HUES48 (cell line): ENCODE data around the gene SFRP2.
A peak's percentile ranks its signal among the peaks of the same experiment; 100 is the strongest.

Source experiments
- H3K27ac ChIP-seq: one replicate; pipeline ENCODE4 v1.7.0; 2013; ENCODE audit warnings: low read depth, low read length, inconsistent platforms
- H3K27me3 ChIP-seq: 2 replicates; pipeline ENCODE4 v1.6.1; 2013; ENCODE audit warnings: mild to moderate bottlenecking, low read length; ENCODE audit not compliant: control insufficient read depth, insufficient read depth
- H3K36me3 ChIP-seq: 2 replicates; pipeline ENCODE4 v1.6.1; 2013; ENCODE audit warnings: low read length; ENCODE audit not compliant: control insufficient read depth, insufficient read depth
- H3K4me1 ChIP-seq: 2 replicates; pipeline ENCODE4 v1.6.1; 2013; ENCODE audit warnings: mild to moderate bottlenecking, low read length; ENCODE audit not compliant: control insufficient read depth, insufficient read depth
- H3K4me3 ChIP-seq: 2 replicates; pipeline ENCODE4 v1.5.1; 2013; ENCODE audit warnings: mild to moderate bottlenecking, low read depth, low read length
- H3K9ac ChIP-seq: 2 replicates; pipeline ENCODE4 v1.6.1; 2013; ENCODE audit warnings: mild to moderate bottlenecking, low read depth, low read length, moderate library complexity
- H3K9me3 ChIP-seq: 2 replicates; pipeline ENCODE4 v1.6.1; 2013; ENCODE audit warnings: low read length; ENCODE audit not compliant: control insufficient read depth, insufficient read depth

Gene SFRP2

GRCh38 chr4:153794006-153794405 is 5.1 kb upstream of the SFRP2 start:
- Histone ChIP-seq H3K4me3 (no peak overlapping the region), H3K4me1 (peaks cover 19% of the 10 kb centered on the region), H3K27me3 (peaks cover 28% of the 10 kb centered on the region), H3K9me3 (no peaks in the 10 kb centered on the region), H3K9ac (no peak overlapping the region), H3K36me3 (no peaks in the 10 kb centered on the region), H3K27ac (no peak overlapping the region)

- Histone ChIP-seq H3K4me3 (peak overlapping the region; percentile 70), H3K9me3 (no peaks in the 10 kb centered on the region), H3K4me1 (peaks cover 19% of the 10 kb centered on the region), H3K9ac (peak overlapping the region; percentile 87), H3K36me3 (no peaks in the 10 kb centered on the region), H3K27me3 (peaks cover 32% of the 10 kb centered on the region), H3K27ac (peak overlapping the region; percentile 21)
These were observed 3.9 kb upstream of the SFRP2 start for GRCh38 chr4:153792618-153793247.

GRCh38 chr4:153791746-153792617 is 3.1 kb upstream of the SFRP2 start:
- peak overlapping the region; percentile 98 for H3K27ac ChIP-seq
- H3K27me3 ChIP-seq: peaks cover 40% of the 10 kb centered on the region
- no peaks in the 10 kb centered on the region for H3K9me3 ChIP-seq
- H3K36me3 ChIP-seq: no peaks in the 10 kb centered on the region
- peak overlapping the region; percentile 70 for H3K4me3 ChIP-seq
- peak overlapping the region; percentile 87 for H3K9ac ChIP-seq
- H3K4me1 ChIP-seq: peaks cover 22% of the 10 kb centered on the region

GRCh38 chr4:153790962-153791551 is 2.2 kb upstream of the SFRP2 start:
- Histone ChIP-seq H3K27me3 (peaks cover 40% of the 10 kb centered on the region), H3K27ac (peak overlapping the region; percentile 98), H3K9me3 (no peaks in the 10 kb centered on the region), H3K9ac (peak overlapping the region; percentile 87), H3K4me1 (peaks cover 32% of the 10 kb centered on the region), H3K36me3 (no peaks in the 10 kb centered on the region), H3K4me3 (peak overlapping the region; percentile 70)

- Histone ChIP-seq H3K9ac (peak overlapping the region; percentile 63), H3K27me3 (peaks cover 40% of the 10 kb centered on the region), H3K4me3 (peak overlapping the region; percentile 70), H3K27ac (peak overlapping the region; percentile 98), H3K9me3 (no peaks in the 10 kb centered on the region), H3K4me1 (peaks cover 36% of the 10 kb centered on the region), H3K36me3 (peaks cover 3% of the 10 kb centered on the region)
These were observed 1.6 kb upstream of the SFRP2 start for GRCh38 chr4:153790500-153790865.

GRCh38 chr4:153789741-153790499 is 1.0 kb upstream of the SFRP2 start:
- Histone ChIP-seq H3K27ac (peak overlapping the region; percentile 98), H3K4me3 (peak overlapping the region; percentile 70), H3K9me3 (no peaks in the 10 kb centered on the region), H3K27me3 (peaks cover 40% of the 10 kb centered on the region), H3K9ac (peak overlapping the region; percentile 79), H3K36me3 (peaks cover 9% of the 10 kb centered on the region), H3K4me1 (peaks cover 37% of the 10 kb centered on the region)

- peaks cover 30% of the 10 kb centered on the region for H3K27me3 ChIP-seq
- H3K9me3 ChIP-seq: no peaks in the 10 kb centered on the region
- H3K27ac ChIP-seq: peak overlapping the region; percentile 98
- peak overlapping the region; percentile 70 for H3K4me3 ChIP-seq
- peak overlapping the region; percentile 82 for H3K9ac ChIP-seq
- peaks cover 31% of the 10 kb centered on the region for H3K4me1 ChIP-seq
- peaks cover 27% of the 10 kb centered on the region for H3K36me3 ChIP-seq
These were observed 851 bp downstream of the SFRP2 start for GRCh38 chr4:153788051-153788412.

- Histone ChIP-seq H3K27ac (peak overlapping the region; percentile 98), H3K9me3 (no peaks in the 10 kb centered on the region), H3K36me3 (peaks cover 32% of the 10 kb centered on the region), H3K9ac (peak overlapping the region; percentile 82), H3K27me3 (peaks cover 25% of the 10 kb centered on the region), H3K4me3 (peak overlapping the region; percentile 70), H3K4me1 (peaks cover 31% of the 10 kb centered on the region)
These were observed 1.3 kb downstream of the SFRP2 start for GRCh38 chr4:153787575-153787974.

- peak overlapping the region; percentile 98 for H3K27ac ChIP-seq
- peak overlapping the region; percentile 70 for H3K4me3 ChIP-seq
- H3K9ac ChIP-seq: peak overlapping the region; percentile 82
- peaks cover 35% of the 10 kb centered on the region for H3K4me1 ChIP-seq
- H3K36me3 ChIP-seq: peaks cover 37% of the 10 kb centered on the region
- no peaks in the 10 kb centered on the region for H3K9me3 ChIP-seq
- H3K27me3 ChIP-seq: peaks cover 22% of the 10 kb centered on the region
These were observed 1.8 kb downstream of the SFRP2 start for GRCh38 chr4:153787061-153787560.

- Histone ChIP-seq H3K4me3 (peak overlapping the region; percentile 70), H3K9ac (0 out of 2 replicates have a peak overlapping the region, but pooled peaks have one; percentile 13), H3K27me3 (peaks cover 12% of the 10 kb centered on the region; the same call in 1 of the 2 replicates), H3K9me3 (no peaks in the 10 kb centered on the region), H3K4me1 (peaks cover 33% of the 10 kb centered on the region), H3K27ac (peak overlapping the region; percentile 80), H3K36me3 (peaks cover 47% of the 10 kb centered on the region)
These were observed 2.8 kb downstream of the SFRP2 start for GRCh38 chr4:153785910-153786721.
